Stimulated activated CD8-positive, alpha-beta memory T cell treated with anti-CD3 and anti-CD28 coated beads, Interleukin-4, amount 100 ng/mL, for 4 hours (primary cell): ENCODE results near the gene UBE2G2.

Source experiments
- DNase-seq, 2 donors: peaks; one replicate each; pipeline ENCODE4 v3.0.0-alpha.2; 2020; ENCODE audit warnings: low read depth in 2 of 2, low spot score in 1 of 2

UBE2G2 gene

GRCh38 chr21:44816761-44817505 is 15.3 kb upstream of the UBE2G2 start:
- no peak for DNase-seq

- DNase-seq: no peak
Measured at GRCh38 chr21:44815852-44816628, 14.4 kb upstream of the UBE2G2 start.

- no peak for DNase-seq
Measured at GRCh38 chr21:44815225-44815624, 13.6 kb upstream of the UBE2G2 start.

- DNase-seq: no peak
Measured at GRCh38 chr21:44814498-44815023, 12.9 kb upstream of the UBE2G2 start.

- no peak for DNase-seq
Measured at GRCh38 chr21:44813727-44814126, 12.1 kb upstream of the UBE2G2 start.

GRCh38 chr21:44813149-44813548 is 11.5 kb upstream of the UBE2G2 start:
- no peak for DNase-seq

GRCh38 chr21:44812640-44813039 is 11.0 kb upstream of the UBE2G2 start:
- no peak for DNase-seq

GRCh38 chr21:44810779-44811178 is 9.2 kb upstream of the UBE2G2 start:
- no peak for DNase-seq

GRCh38 chr21:44805859-44806258 is 4.2 kb upstream of the UBE2G2 start:
- no peak for DNase-seq

GRCh38 chr21:44805226-44805625 is 3.6 kb upstream of the UBE2G2 start:
- DNase-seq: no peak

GRCh38 chr21:44804762-44805161 is 3.1 kb upstream of the UBE2G2 start:
- no peak for DNase-seq

- no peak for DNase-seq
Measured at GRCh38 chr21:44803651-44804050, 2.0 kb upstream of the UBE2G2 start.

GRCh38 chr21:44802396-44803153 is 955 bp upstream of the UBE2G2 start:
- DNase-seq: no peak

GRCh38 chr21:44800971-44801467 is 601 bp downstream of the UBE2G2 start:
- DNase-seq: no peak

GRCh38 chr21:44800103-44800502 is 1.5 kb downstream of the UBE2G2 start:
- DNase-seq: no peak

- no peak for DNase-seq
Measured at GRCh38 chr21:44799646-44800045, 2.0 kb downstream of the UBE2G2 start.

GRCh38 chr21:44797775-44798174 is 3.8 kb downstream of the UBE2G2 start:
- no peak for DNase-seq

GRCh38 chr21:44795342-44795741 is 6.3 kb downstream of the UBE2G2 start:
- no peak for DNase-seq

- DNase-seq: no peak
Measured at GRCh38 chr21:44793592-44794374, 7.8 kb downstream of the UBE2G2 start.

GRCh38 chr21:44792702-44793591 is 8.7 kb downstream of the UBE2G2 start:
- DNase-seq: no peak
